HG02642 (cell line): ENCODE data around the gene PRR23A.

Experiments
- ATAC-seq: cut with Tn5 transposase; IDR thresholded peaks from one replicate; pipeline ENCODE4 v1.9.1; 2021; ENCODE audit warnings: mild to moderate bottlenecking; ENCODE audit not compliant: unreplicated experiment, poor library complexity

The PRR23A gene

DNA sequence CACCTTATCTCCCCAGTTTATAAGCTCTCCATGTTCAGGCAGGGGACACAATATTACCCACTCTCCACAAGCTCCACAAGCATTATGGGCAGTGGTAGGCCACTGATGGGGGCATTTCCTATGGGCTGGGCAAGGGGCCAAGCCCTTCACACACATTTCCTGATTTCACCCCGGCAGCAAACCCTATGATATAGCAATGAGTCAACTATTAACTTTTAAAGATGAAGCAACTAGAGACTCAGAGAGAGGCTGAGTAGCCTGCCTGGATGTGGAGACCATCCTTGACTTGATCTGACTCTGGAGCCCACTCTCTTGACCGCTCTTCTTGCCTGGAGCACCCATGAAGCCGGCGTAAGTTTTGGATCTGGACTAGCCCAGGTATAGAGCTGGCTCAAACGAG lies 31.6 kb downstream of the PRR23A start:
- ATAC-seq = no peak

DNA sequence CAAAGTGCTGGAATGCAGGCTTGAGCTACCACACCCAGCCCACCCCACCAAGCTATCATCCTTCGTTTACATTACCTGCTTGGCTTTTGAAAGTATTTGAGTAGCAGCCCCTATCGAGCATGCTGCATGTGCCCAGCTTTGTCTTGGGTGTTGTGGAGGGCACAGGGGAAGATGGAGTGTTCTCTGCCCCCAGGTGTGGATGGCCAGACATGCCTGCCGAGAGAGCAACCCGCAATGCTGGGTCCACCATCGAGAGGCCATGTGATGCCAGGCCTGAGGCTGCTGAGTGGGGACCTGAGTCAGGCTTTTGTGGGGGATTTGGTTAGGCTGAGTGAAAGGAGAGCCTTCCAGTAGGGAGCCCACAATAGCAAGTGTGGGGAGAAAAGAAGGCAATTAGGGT lies 33.1 kb downstream of the PRR23A start:
- no peak for ATAC-seq

- ATAC-seq = no peak
Measured at GRCh38 chr3:138971766-138972320, 34.2 kb downstream of the PRR23A start.

DNA sequence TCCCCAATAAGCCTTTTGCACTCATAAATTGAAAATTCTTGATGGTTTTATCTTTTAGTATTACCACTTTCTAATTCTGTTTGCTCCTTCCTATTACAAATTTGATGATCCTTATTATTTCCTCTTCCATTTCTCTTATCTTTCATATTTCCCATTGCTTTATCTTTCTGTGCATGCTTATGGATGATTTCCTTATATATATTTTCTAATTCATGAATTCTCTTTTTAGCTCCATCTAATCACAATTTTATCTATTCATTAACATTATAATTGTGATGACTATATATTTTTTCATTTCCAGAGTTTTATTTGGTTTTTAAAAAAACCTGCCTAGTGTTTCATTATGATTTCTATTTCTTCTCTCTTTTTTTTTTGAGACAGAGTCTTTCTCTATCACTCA lies 41.1 kb downstream of the PRR23A start:
- no peak for ATAC-seq

- ATAC-seq = no peak
Measured at GRCh38 chr3:138964264-138964663, 41.8 kb downstream of the PRR23A start.

GRCh38 chr3:138962854-138963560 lies 43.1 kb downstream of the PRR23A start:
- no peak for ATAC-seq

DNA sequence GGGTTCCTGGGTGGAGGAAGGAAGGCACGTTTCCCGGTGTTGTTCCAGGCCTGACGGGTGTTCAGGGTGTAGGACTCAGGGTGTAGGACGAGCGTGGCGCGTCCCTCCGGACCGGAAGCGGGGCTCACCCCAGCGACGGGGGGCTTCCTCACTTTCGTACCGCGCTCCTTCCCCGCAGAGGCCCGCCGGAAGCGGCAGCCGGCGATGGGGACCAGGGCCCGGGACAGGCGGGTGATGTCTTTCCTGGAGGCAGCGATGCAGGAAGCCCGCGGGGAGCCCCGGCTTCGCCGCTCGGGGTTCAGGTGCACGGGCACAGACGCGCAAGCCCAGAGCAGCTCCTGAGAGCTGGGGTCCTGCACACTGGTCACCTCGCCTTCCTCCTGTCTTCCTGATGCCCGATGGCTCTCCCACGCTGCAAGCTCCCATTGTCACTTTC lies 45.6 kb downstream of the PRR23A start:
- no peak for ATAC-seq
